Measurements from ENCODE around the gene FNDC7.

DNA sequence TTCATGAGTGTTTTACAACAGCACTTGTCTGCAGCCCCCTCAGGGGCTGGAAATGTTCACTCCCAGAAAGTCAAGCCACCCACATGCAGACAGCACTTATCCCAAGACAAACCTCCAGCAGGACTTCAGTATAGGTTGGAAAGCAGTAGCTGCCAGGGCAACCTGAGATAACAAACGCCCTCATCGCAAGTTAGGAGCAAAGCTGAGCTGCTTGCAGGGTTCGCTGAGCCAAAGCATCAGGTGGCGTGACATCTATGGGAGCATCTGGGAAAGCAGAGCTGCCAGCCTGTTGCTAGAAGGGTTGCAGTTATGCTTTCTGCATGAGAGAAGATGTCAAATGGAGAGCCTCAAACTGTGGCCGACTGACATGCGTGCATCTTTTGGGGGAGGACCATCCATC, 29.5 kb downstream of the FNDC7 start:
- TF ChIP-seq, protein P1, sequence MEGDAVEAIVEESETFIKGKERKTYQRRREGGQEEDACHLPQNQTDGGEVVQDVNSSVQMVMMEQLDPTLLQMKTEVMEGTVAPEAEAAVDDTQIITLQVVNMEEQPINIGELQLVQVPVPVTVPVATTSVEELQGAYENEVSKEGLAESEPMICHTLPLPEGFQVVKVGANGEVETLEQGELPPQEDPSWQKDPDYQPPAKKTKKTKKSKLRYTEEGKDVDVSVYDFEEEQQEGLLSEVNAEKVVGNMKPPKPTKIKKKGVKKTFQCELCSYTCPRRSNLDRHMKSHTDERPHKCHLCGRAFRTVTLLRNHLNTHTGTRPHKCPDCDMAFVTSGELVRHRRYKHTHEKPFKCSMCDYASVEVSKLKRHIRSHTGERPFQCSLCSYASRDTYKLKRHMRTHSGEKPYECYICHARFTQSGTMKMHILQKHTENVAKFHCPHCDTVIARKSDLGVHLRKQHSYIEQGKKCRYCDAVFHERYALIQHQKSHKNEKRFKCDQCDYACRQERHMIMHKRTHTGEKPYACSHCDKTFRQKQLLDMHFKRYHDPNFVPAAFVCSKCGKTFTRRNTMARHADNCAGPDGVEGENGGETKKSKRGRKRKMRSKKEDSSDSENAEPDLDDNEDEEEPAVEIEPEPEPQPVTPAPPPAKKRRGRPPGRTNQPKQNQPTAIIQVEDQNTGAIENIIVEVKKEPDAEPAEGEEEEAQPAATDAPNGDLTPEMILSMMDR (IDR thresholded peaks at IDR 0.05) = no peak
- TF ChIP-seq POLR2A (IDR thresholded peaks at IDR 0.05) = no peak
